GM19035 (cell line): ENCODE data around the gene ZNF365.
"Not testable (repeated sequence)": the region's sequence is repeated elsewhere in the genome, so short reads cannot be mapped to it uniquely, and the experiment has no call there.

Experiments used
- ATAC-seq: cut with Tn5 transposase; IDR thresholded peaks from one replicate; pipeline ENCODE4 v1.9.1; 2021; ENCODE audit not compliant: unreplicated experiment

Gene ZNF365

GRCh38 chr10:62377026-62377415, 2.9 kb downstream of the ZNF365 start:
- no peak for ATAC-seq

DNA sequence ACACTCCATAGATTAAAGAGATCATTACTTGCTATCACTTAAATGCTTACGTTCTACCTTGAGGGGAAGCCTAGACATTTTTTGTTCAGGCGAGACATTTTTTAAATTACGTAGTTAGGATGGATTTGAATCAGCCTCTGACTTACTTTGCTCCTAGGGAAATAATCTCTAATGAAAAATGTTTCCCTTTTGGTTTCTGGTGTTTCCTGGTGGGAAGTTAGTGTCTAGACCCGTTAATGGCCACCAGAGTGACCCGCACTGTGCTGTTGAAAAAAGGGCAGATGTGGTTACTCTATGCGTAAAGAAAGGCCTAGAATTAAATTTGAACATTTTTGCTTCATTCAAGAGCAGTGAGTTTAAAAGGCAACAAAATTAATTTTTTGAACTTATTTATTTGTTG, 3.8 kb downstream of the ZNF365 start:
- ATAC-seq = no peak

DNA sequence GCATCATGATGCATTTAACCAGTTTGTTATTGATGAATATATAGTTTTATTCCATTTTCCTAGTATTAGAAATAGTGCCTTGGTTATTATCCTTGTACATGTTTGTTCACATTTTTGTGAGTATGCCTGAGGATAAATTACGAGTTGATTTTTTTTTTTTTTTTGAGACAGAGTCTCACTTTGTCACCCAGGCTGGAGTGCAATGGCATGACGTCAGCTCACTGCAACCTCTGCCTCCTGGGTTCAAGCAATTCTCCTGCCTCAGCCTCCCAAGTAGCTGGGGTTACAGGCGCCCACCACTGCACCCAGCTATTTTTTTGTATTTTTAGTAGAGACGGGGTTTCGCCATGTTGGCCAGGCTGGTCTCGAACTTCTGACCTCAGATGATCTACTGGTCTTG, 4.7 kb downstream of the ZNF365 start:
- ATAC-seq = not testable (repeated sequence)

DNA sequence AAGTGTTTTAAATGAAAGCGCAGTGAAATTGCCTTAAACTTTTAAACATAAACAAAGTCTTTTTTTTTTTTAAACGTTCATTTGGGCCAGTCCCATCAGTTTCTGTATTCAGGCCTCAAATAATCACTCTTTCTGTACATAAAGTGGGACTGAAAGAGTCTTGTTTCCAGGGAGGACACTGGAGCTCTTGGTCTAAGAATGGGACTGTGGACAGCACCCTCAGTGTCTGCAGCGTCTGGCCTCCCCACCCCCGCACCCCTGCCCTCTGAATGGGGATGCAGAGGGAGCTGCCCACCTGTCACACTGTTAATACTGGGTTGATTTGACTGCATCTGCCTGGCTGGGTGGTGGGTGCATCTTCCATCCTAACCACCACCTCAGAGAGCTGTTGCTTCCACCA, 5.2 kb downstream of the ZNF365 start:
- ATAC-seq = no peak

GRCh38 chr10:62380016-62380415, 5.8 kb downstream of the ZNF365 start:
- no peak for ATAC-seq

GRCh38 chr10:62381385-62382102, 7.4 kb downstream of the ZNF365 start:
- ATAC-seq = no peak

- no peak for ATAC-seq
Measured at GRCh38 chr10:62382831-62383230, 8.7 kb downstream of the ZNF365 start.

- no peak for ATAC-seq
Measured at GRCh38 chr10:62384057-62384446, 9.9 kb downstream of the ZNF365 start.

GRCh38 chr10:62384447-62385081, 10.4 kb downstream of the ZNF365 start:
- no peak for ATAC-seq

- ATAC-seq = no peak
Measured at GRCh38 chr10:62386356-62387320, 12.5 kb downstream of the ZNF365 start.

DNA sequence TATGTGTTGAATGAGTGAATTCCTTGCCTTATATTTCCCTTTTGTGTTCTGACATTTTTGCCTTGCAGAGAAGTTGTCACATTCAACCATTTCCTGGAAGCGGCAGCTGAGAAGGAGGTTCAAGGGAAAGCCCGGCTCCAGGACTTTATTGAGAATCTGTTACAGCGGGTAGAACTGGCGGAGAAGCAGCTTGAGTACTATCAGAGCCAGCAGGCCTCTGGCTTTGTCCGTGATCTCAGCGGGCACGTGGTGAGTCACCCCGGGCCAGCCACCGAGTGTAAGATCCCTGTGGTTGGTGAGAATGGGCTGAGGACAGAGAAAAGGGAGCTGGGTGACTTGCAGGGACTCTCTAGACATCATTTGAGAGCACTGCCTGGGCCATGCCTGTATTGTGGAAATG, 14.2 kb downstream of the ZNF365 start:
- no peak for ATAC-seq

DNA sequence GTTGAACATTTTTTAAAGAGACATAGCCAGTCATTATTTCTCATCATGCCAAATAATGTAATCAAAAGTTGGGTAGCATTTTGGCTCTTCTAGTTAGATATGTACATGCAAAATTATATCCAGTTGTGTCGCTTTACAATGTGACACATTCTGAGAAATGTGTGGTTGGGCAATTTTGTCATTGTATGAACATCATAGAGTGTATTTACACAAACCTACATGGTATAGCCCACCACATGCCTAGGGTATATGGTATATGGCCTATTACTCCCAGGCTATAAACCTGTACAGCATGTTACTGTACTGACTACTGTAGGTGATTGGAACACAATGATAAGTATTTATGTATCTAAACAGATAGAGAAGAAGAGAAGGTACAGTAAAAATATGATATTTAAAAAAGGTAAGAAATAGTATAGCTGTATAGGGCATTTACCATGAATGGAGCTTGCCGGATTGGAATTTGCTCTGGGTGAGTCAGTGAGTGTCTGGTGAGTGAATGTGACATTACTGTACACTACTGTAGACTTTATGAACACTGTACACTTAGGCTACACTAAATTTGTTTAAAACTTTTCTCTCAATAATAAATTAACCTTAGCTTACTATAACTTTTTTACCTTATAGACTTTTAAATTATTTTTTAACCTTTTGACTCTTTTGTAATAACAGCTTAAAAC, 16.5 kb downstream of the ZNF365 start:
- ATAC-seq = no peak

- ATAC-seq = no peak
Measured at GRCh38 chr10:62393237-62393636, 19.1 kb downstream of the ZNF365 start.

- no peak for ATAC-seq
Measured at GRCh38 chr10:62394556-62395018, 20.4 kb downstream of the ZNF365 start.

DNA sequence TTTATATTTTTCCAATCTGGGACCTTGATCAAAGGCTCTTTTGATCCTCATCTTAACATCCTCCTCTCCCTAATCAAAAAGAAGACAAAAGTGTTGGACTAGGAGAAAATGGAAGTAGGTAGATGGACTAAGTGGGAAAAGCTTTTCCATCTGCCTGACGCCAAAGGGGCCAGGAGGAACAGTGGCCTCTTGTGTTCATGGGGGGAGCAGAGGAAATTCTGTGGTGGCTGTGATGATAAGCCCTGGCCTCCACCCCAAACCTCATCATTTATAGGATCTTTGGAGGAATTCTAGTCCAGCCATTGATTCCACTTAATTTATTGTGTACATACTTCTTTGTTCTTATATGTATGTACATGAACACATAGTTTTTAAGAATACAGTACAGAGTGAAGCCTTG, 21.7 kb downstream of the ZNF365 start:
- ATAC-seq = no peak

- ATAC-seq = no peak
Measured at GRCh38 chr10:62396864-62397263, 22.7 kb downstream of the ZNF365 start.

- no peak for ATAC-seq
Measured at GRCh38 chr10:62399211-62399610, 25.0 kb downstream of the ZNF365 start.

DNA sequence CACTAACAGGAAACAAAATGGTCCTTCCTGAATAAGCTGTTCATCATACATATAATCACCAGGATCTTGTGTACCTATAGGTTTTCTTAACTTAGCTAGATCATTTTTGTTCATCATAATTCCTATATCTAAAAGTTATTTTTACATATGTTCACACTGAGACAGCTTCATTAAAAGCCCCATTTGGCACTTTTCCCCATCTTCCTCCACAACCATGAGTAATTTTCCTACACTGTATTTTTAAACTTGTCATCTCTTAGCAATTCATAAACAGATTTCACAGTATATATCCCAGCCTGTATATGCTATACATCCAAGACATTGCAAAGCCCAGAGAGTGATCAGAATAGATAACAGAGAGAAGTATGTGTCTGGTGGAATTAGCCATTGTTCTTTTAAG, 28.3 kb downstream of the ZNF365 start:
- ATAC-seq = no peak

GRCh38 chr10:62410528-62410927, 36.4 kb downstream of the ZNF365 start:
- not testable (repeated sequence) for ATAC-seq

- not testable (repeated sequence) for ATAC-seq
Measured at GRCh38 chr10:62410934-62411333, 36.8 kb downstream of the ZNF365 start.

DNA sequence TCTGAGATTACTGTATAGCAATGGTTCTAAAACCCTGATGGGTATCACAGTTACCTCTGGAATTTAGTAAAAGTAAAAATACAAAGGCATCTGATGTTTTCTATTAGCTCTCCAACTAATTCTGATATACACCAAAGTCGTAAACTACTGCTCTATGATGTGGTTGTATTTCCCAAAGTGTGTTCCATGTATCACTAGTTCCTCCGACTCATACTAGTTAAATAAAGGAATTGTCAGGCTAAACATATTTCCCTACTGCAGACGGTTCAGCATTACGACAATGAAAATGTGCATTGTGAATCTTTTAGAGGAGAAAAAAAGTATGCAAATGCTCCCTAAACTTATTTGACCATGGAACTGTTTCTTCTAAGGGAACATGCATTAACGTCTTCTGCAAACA, 38.9 kb downstream of the ZNF365 start:
- ATAC-seq = no peak
